Gastrocnemius medialis (tissue), 4 donors: Measurements from ENCODE around the gene FRK.

Source experiments
- CTCF ChIP-seq, 5 experiments: fragments of 450-650 bp in 3 of 5; fragments of 200-600 bp in 2 of 5; sonication (generic) in 2 of 5; IDR thresholded peaks in 4 of 5; conservative IDR thresholded peaks in 1 of 5; 1 replicate in 4 of 5; 2 replicates in 1 of 5; pipeline ENCODE4 v1.5.1; 2016 to 2019; ENCODE audit warnings: antibody characterized with exemption in 5 of 5, mild to moderate bottlenecking in 3 of 5, moderate library complexity in 3 of 5
- POLR2A ChIP-seq, 2 donors: fragments of 450-650 bp; IDR thresholded peaks; one replicate each; pipeline ENCODE4 v1.6.1; 2017; ENCODE audit warnings: antibody characterized with exemption in 2 of 2, mild to moderate bottlenecking in 2 of 2, moderate library complexity in 2 of 2

GRCh38 chr6:115909923-115910546, 150.7 kb downstream of the FRK start:
- no peak for TF ChIP-seq CTCF (IDR thresholded peaks at IDR 0.05 in 4 of 5, conservative IDR thresholded peaks at IDR 0.05 in 1 of 5)
- TF ChIP-seq POLR2A (IDR thresholded peaks at IDR 0.05) = no peak
